ENCODE measurements around the gene RASAL3. TPM values are rescaled to one million over a fixed set of nuclear protein-coding genes. Genes with fewer than 3 reads are reported as not detected.
A peak's percentile ranks its signal among the peaks of the same experiment; 100 is the strongest.

The RASAL3 gene
- total and polyA plus RNA-seq, 2 of the 8 experiments (the other 6 are each of a cell fraction or from before 2014, with no cell fraction given): 0.19 to 0.63 TPM

DNA sequence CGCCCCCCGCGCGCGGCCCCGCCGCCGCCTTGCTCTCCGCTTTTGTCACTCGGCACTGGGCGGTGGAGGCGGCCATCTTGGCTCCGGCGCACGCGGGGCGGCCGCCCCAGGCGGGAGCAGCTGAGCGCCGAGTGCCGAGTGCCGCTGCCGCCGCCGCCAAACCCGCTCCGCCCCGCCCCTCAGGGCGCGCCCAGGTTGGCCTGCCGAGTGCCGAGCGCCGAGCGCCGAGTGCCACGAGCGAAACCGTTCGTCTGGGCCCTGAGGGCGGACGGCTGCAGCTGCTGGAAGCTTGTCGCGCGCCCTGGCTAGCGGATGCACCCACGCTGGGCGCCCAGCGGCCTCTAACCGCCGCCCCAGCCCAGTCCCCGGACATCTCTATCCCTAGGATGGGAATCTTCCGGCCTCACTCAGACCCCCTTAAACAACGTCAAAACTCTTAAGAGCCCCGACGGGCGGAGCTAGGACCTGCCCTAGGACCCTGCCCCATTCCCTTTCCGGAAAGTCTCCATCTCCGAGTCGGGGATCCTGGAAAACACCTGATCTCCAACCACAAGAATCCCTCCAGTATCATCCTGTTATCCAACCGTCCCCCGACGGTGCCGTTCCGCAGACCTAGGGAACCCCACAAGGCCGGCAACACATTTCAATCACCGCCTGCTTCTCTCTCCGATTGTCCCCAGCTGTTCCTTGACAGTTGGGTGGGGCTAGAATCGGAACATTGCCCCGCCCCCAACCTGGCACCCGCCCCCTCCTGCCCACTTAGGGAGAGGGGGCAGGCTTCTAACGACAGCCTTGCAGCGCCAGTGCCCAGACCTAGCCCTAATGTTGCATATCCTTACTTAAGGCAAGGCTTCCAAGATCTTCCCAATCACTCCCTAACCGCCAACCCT is 31.5 kb downstream of the RASAL3 start (continued):
- TF ChIP-seq SP1 (IDR thresholded peaks at IDR 0.05; ENCODE audit: low read depth, low read length): no peak
- no peak for TF ChIP-seq KDM1A (IDR thresholded peaks at IDR 0.05; ENCODE audit: borderline replicate concordance, low read length)
- TF ChIP-seq POLR2AphosphoS5 (IDR thresholded peaks at IDR 0.05; ENCODE audit: low read depth, low read length): peak; percentile 12; the same call in 1 of the 2 replicates
- 0 out of 2 replicates have a peak, but pooled peaks have one; percentile 14 for TF ChIP-seq TCF12 (IDR thresholded peaks at IDR 0.05; ENCODE audit: low read depth, low read length)
- no peak for TF ChIP-seq SUZ12 (IDR thresholded peaks at IDR 0.05; ENCODE audit: low read length)
- peak; percentile 45 to 97; a peak in 2 of 4 replicates for TF ChIP-seq HDAC2 (IDR thresholded peaks at IDR 0.05; ENCODE audit: borderline replicate concordance in 1 of 2, low read depth in 2 of 2, low read length in 2 of 2)
- peak in 1 of 2 experiments; percentile 90; a peak in 2 of 3 replicates for TF ChIP-seq EP300 (IDR thresholded peaks at IDR 0.05; ENCODE audit: borderline replicate concordance in 1 of 2, low read depth in 2 of 2, low read length in 2 of 2)
- no peak for TF ChIP-seq HDAC6 (IDR thresholded peaks at IDR 0.05; ENCODE audit: low read depth, low read length)
- no peak for TF ChIP-seq BACH1 (IDR thresholded peaks at IDR 0.05; ENCODE audit: low read length)
- peak; percentile 59 for TF ChIP-seq TAF7 (optimal IDR thresholded peaks at IDR 0.05; ENCODE audit: borderline replicate concordance, low read depth, low read length)
- no peak for TF ChIP-seq RNF2 (IDR thresholded peaks at IDR 0.05; ENCODE audit: borderline replicate concordance, low read depth, low read length, missing control alignments, poor library complexity, severe bottlenecking)
- TF ChIP-seq CBX5 (IDR thresholded peaks at IDR 0.05; ENCODE audit: low read depth, low read length): no peak
- TF ChIP-seq CHD2 (IDR thresholded peaks at IDR 0.05; ENCODE audit: low read length): no peak
- TF ChIP-seq TBP (IDR thresholded peaks at IDR 0.05; ENCODE audit: low read depth, low read length): peak; percentile 49; the same call in 1 of the 2 replicates
- TF ChIP-seq MAX (IDR thresholded peaks at IDR 0.05): peak; percentile 82
- TF ChIP-seq SRF (IDR thresholded peaks at IDR 0.05; ENCODE audit: low read depth, low read length): peak; percentile 97
- TF ChIP-seq SP2 (IDR thresholded peaks at IDR 0.05; ENCODE audit: low read length): no peak
- no peak for TF ChIP-seq ATF3 (IDR thresholded peaks at IDR 0.05; ENCODE audit: insufficient read depth, low read depth, low read length)

All from H1 (cell line).